Neural cell (in vitro differentiated cells): ENCODE data around the gene TCF12. TPM values are rescaled to one million over a fixed set of nuclear protein-coding genes. Genes with fewer than 3 reads are reported as not detected.

ENCODE experiments used
- H2AFZ ChIP-seq: fragments of 200-600, 300-800 bp; sonication (generic), shearing (Covaris generic); 2 replicates; pipeline ENCODE4 v1.6.0; 2014; ENCODE audit warnings: low read depth, mild to moderate bottlenecking, antibody characterized with exemption, low read length, moderate library complexity
- H3F3A ChIP-seq: fragments of 200-600 bp; shearing (Covaris generic); 2 replicates; pipeline ENCODE4 v1.6.1; 2016; ENCODE audit warnings: mild to moderate bottlenecking, moderate library complexity, mixed read lengths, antibody characterized with exemption, low read length; ENCODE audit not compliant: insufficient read depth, poor library complexity, severe bottlenecking
- H3K27ac ChIP-seq: fragments of 200-600, 300-800 bp; sonication (generic), shearing (Covaris generic); 2 replicates; pipeline ENCODE4 v1.5.1; 2014; ENCODE audit warnings: mild to moderate bottlenecking, low read length, moderate library complexity
- H3K27me3 ChIP-seq: fragments of 300-800, 200-600 bp; sonication (generic), shearing (Covaris generic); 2 replicates; pipeline ENCODE4 v1.6.0; 2014; ENCODE audit warnings: mild to moderate bottlenecking, low read depth, low read length, moderate library complexity; ENCODE audit not compliant: insufficient read depth
- H3K36me3 ChIP-seq: fragments of 300-800, 200-600 bp; sonication (generic), shearing (Covaris generic); 2 replicates; pipeline ENCODE4 v1.5.1; 2014; ENCODE audit warnings: mild to moderate bottlenecking, antibody characterized with exemption, low read length, moderate library complexity; ENCODE audit not compliant: insufficient read depth
- H3K4me2 ChIP-seq: fragments of 300-800, 200-600 bp; sonication (generic), shearing (Covaris generic); 2 replicates; pipeline ENCODE4 v1.6.0; 2014; ENCODE audit warnings: mild to moderate bottlenecking, low read length
- H3K4me3 ChIP-seq: fragments of 300-800, 200-600 bp; sonication (generic), shearing (Covaris generic); 2 replicates; pipeline ENCODE4 v1.5.1; 2014; ENCODE audit warnings: mild to moderate bottlenecking, low read length, moderate library complexity
- H3K79me2 ChIP-seq: fragments of 200-600 bp; shearing (Covaris generic); replicated peaks from 2 replicates; pipeline ENCODE4 v1.6.0; 2014; ENCODE audit warnings: mild to moderate bottlenecking, low read length, moderate library complexity; ENCODE audit not compliant: insufficient read depth
- H3K9ac ChIP-seq: fragments of 300-800, 200-600 bp; sonication (generic), shearing (Covaris generic); 2 replicates; pipeline ENCODE4 v1.6.1; 2016; ENCODE audit warnings: mild to moderate bottlenecking, low read length, mixed read lengths
- H3K9me2 ChIP-seq: fragments of 200-600 bp; shearing (Covaris generic); 2 replicates; pipeline ENCODE4 v1.6.1; 2016; ENCODE audit warnings: mild to moderate bottlenecking, low read length, mixed read lengths; ENCODE audit not compliant: insufficient read depth
- H3K9me3 ChIP-seq: fragments of 200-600, 300-800 bp; sonication (generic), shearing (Covaris generic); 2 replicates; pipeline ENCODE4 v1.6.1; 2016; ENCODE audit warnings: mild to moderate bottlenecking, mixed run types, low read length, moderate library complexity, mixed read lengths
- H4K20me1 ChIP-seq: fragments of 200-600 bp; shearing (Covaris generic); 2 replicates; pipeline ENCODE4 v1.6.1; 2016; ENCODE audit warnings: mild to moderate bottlenecking, mixed run types; ENCODE audit not compliant: insufficient read depth
- EP300 ChIP-seq: fragments of 450-650 bp; conservative IDR thresholded peaks from 2 replicates; pipeline ENCODE4 v1.6.1; 2014; ENCODE audit warnings: antibody characterized with exemption, mild to moderate bottlenecking, moderate library complexity; ENCODE audit not compliant: poor library complexity, severe bottlenecking
- EZH2 ChIP-seq: fragments of 200-600, 300-800 bp; shearing (Covaris generic), sonication (generic); IDR thresholded peaks from 2 replicates; pipeline ENCODE4 v1.6.1; 2014; ENCODE audit warnings: antibody characterized with exemption, low read length, borderline replicate concordance, mild to moderate bottlenecking; ENCODE audit not compliant: insufficient read depth, poor library complexity, severe bottlenecking
- MXI1 ChIP-seq: fragments of 450-650 bp; conservative IDR thresholded peaks from 2 replicates; pipeline ENCODE4 v1.6.1; 2014; ENCODE audit warnings: antibody characterized with exemption, mild to moderate bottlenecking; ENCODE audit not compliant: poor library complexity, severe bottlenecking
- POLR2AphosphoS5 ChIP-seq: IDR thresholded peaks from 2 replicates; pipeline ENCODE4 v1.6.1; 2012
- RAD21 ChIP-seq: fragments of 450-650 bp; conservative IDR thresholded peaks from 2 replicates; pipeline ENCODE4 v1.6.1; 2014; ENCODE audit warnings: antibody characterized with exemption, mild to moderate bottlenecking, moderate library complexity
- REST ChIP-seq: IDR thresholded peaks from 2 replicates; pipeline ENCODE4 v1.6.1; 2012; ENCODE audit warnings: borderline replicate concordance
- SMC3 ChIP-seq: fragments of 450-650 bp; conservative IDR thresholded peaks from 2 replicates; pipeline ENCODE4 v1.6.1; 2014; ENCODE audit warnings: antibody characterized with exemption, mild to moderate bottlenecking, moderate library complexity; ENCODE audit not compliant: poor library complexity
- TAF1 ChIP-seq: IDR thresholded peaks from 2 replicates; pipeline ENCODE4 v1.6.1; 2012; ENCODE audit warnings: low read depth
- polyA plus RNA-seq: library from polyadenylated mRNA; depleted of rRNA; stranded (reverse); fragments of >200 nt; gene quantifications from 2 replicates; pipeline ENCODE4 v1.2.3, GENCODE V29; 2014
- TF ChIP-seq, protein P1 (sequence below): fragments of 450-650 bp; IDR thresholded peaks from 2 replicates; pipeline ENCODE4 v1.5.1; 2014; ENCODE audit warnings: antibody characterized with exemption, mild to moderate bottlenecking, moderate library complexity; ENCODE audit not compliant: poor library complexity, severe bottlenecking

Gene TCF12
- polyA plus RNA-seq, 1 donor from 2014 or later = 52.7 TPM

DNA sequence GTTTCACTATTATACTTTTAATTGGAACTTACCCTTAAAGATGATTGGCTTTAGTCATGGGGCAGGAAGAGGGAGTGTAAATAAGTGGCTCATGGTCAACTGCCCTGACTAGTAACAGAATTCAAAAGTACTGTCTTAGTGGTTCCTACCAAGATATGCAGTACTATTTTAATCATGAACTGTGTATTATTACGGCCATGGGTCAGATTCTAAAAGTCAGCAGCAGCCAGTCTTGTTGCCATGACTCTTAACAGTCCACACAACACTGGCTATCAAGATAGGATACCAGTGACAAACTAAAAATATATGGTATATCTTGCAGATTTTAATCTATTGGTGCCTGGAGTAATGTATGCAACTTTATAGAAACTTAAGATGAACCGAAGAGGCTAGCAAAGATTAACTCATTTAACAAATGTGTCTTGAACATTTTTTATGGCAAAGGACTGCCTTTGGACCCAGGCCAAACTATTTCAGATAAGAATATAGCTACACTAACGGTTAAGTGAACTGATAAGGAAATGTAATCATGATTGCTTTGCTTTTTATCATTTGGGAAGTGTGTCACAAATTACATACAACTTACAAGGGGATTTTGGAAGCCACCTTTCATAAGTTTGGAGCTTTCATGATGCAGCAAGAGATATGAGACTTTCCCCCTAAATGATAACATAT lies 163.7 kb downstream of the TCF12 start:
- no peak overlapping the region for H2AFZ ChIP-seq
- H4K20me1 ChIP-seq = no peaks in the 10 kb centered on the region
- no peaks in the 10 kb centered on the region for H3K9me3 ChIP-seq
- H3K79me2 ChIP-seq = peaks cover 44% of the 10 kb centered on the region
- H3F3A ChIP-seq = no peaks in the 10 kb centered on the region
- H3K9ac ChIP-seq = no peak overlapping the region
- no peaks in the 10 kb centered on the region for H3K9me2 ChIP-seq
- H3K4me2 ChIP-seq = no peak overlapping the region
- no peak overlapping the region for H3K4me3 ChIP-seq
- TF ChIP-seq POLR2AphosphoS5 = no peak
- TF ChIP-seq TAF1 = no peak
- TF ChIP-seq MXI1 = no peak
- no peak for TF ChIP-seq EP300
- no peak for TF ChIP-seq SMC3
- TF ChIP-seq EZH2 = no peak
- no peak for TF ChIP-seq REST
- TF ChIP-seq, protein P1, sequence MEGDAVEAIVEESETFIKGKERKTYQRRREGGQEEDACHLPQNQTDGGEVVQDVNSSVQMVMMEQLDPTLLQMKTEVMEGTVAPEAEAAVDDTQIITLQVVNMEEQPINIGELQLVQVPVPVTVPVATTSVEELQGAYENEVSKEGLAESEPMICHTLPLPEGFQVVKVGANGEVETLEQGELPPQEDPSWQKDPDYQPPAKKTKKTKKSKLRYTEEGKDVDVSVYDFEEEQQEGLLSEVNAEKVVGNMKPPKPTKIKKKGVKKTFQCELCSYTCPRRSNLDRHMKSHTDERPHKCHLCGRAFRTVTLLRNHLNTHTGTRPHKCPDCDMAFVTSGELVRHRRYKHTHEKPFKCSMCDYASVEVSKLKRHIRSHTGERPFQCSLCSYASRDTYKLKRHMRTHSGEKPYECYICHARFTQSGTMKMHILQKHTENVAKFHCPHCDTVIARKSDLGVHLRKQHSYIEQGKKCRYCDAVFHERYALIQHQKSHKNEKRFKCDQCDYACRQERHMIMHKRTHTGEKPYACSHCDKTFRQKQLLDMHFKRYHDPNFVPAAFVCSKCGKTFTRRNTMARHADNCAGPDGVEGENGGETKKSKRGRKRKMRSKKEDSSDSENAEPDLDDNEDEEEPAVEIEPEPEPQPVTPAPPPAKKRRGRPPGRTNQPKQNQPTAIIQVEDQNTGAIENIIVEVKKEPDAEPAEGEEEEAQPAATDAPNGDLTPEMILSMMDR = no peak
- no peak for TF ChIP-seq RAD21
- H3K27me3 ChIP-seq = no peaks in the 10 kb centered on the region
- H3K27ac ChIP-seq = no peak overlapping the region
- H3K36me3 ChIP-seq = no peaks in the 10 kb centered on the region

GRCh38 chr15:57084192-57084591 lies 165.7 kb downstream of the TCF12 start:
- no peaks in the 10 kb centered on the region for H3K36me3 ChIP-seq
- TF ChIP-seq MXI1 (no peak), EZH2 (no peak), TAF1 (no peak), EP300 (no peak), POLR2AphosphoS5 (no peak), RAD21 (no peak), REST (no peak), SMC3 (no peak)
- TF ChIP-seq, protein P1 = no peak
- H3K9ac ChIP-seq = no peak overlapping the region
- H3K27me3 ChIP-seq = no peaks in the 10 kb centered on the region
- H3K79me2 ChIP-seq = peaks cover 49% of the 10 kb centered on the region
- H3K4me2 ChIP-seq = no peak overlapping the region
- H3K9me3 ChIP-seq = no peaks in the 10 kb centered on the region
- H4K20me1 ChIP-seq = no peaks in the 10 kb centered on the region
- no peak overlapping the region for H3K4me3 ChIP-seq
- no peaks in the 10 kb centered on the region for H3F3A ChIP-seq
- H2AFZ ChIP-seq = no peak overlapping the region
- no peaks in the 10 kb centered on the region for H3K9me2 ChIP-seq
- H3K27ac ChIP-seq = no peak overlapping the region
